ENCODE results near the gene OR13J1. TPM values are rescaled to one million over a fixed set of nuclear protein-coding genes. Genes with fewer than 3 reads are reported as not detected.

The OR13J1 gene
- total RNA-seq, 1 donor from 2014 or later, result not detected

- no peak for TF ChIP-seq CTCF (conservative IDR thresholded peaks at IDR 0.05; ENCODE audit: low read depth, low read length)
- DNase-seq (ENCODE audit: low read depth), result no peak
- H3K4me3 ChIP-seq (ENCODE audit: low read depth, low read length), result no peak overlapping the region
Observed at GRCh38 chr9:35831040-35831439, 39.2 kb downstream of the OR13J1 start.

- no peak for TF ChIP-seq CTCF (conservative IDR thresholded peaks at IDR 0.05; ENCODE audit: low read depth, low read length)
- DNase-seq (ENCODE audit: low read depth), result no peak
- H3K4me3 ChIP-seq (ENCODE audit: low read depth, low read length), result peak overlapping the region; percentile 96
Observed at GRCh38 chr9:35829764-35830096, 40.5 kb downstream of the OR13J1 start.

- no peak for DNase-seq (ENCODE audit: low read depth)
Observed at GRCh38 chr9:35829084-35829763, 41.0 kb downstream of the OR13J1 start, which contains the start of gene TMEM8B. Gene TMEM8B (plus strand): TSS chr9:35829228. CDS start chr9:35829448, 220 bp downstream.

GRCh38 chr9:35828716-35829083 is 41.5 kb downstream of the OR13J1 start, which contains the start of gene FAM221B:
Gene FAM221B (minus strand): TSS chr9:35828732. CDS start chr9:35826161, 2,571 bp downstream.
- H3K4me3 ChIP-seq (ENCODE audit: low read depth, low read length), result peak within 1 kb of the TSS; percentile 96
- TF ChIP-seq CTCF (conservative IDR thresholded peaks at IDR 0.05; ENCODE audit: low read depth, low read length), result no peak
- DNase-seq (ENCODE audit: low read depth), result no peak

More at GRCh38 chr9:35829084-35829763, 41.0 kb downstream of the OR13J1 start, which contains the start of gene TMEM8B:
- peak within 1 kb of the TSS; percentile 96 for H3K4me3 ChIP-seq (ENCODE audit: low read depth, low read length)
- TF ChIP-seq CTCF (conservative IDR thresholded peaks at IDR 0.05; ENCODE audit: low read depth, low read length), result no peak

GRCh38 chr9:35827486-35827885 is 42.7 kb downstream of the OR13J1 start:
- no peak for DNase-seq (ENCODE audit: low read depth)
- H3K4me3 ChIP-seq (ENCODE audit: low read depth, low read length), result no peak overlapping the region
- no peak for TF ChIP-seq CTCF (conservative IDR thresholded peaks at IDR 0.05; ENCODE audit: low read depth, low read length)

- H3K4me3 ChIP-seq (ENCODE audit: low read depth, low read length), result no peak overlapping the region
- DNase-seq (ENCODE audit: low read depth), result peak; percentile 27
- TF ChIP-seq CTCF (conservative IDR thresholded peaks at IDR 0.05; ENCODE audit: low read depth, low read length), result peak; percentile 82
Observed at GRCh38 chr9:35826071-35826701, 44.0 kb downstream of the OR13J1 start.

All from epithelial cell of proximal tubule (primary cell).